Stimulated activated naive CD4-positive, alpha-beta T cell (primary cell): ENCODE results near the gene MRTFB.

Experiments used
- DNase-seq, 6 experiments: peaks; one replicate each; lab custom pipeline; 2025; lab: John Stamatoyannopoulos, UW

Gene MRTFB

DNA sequence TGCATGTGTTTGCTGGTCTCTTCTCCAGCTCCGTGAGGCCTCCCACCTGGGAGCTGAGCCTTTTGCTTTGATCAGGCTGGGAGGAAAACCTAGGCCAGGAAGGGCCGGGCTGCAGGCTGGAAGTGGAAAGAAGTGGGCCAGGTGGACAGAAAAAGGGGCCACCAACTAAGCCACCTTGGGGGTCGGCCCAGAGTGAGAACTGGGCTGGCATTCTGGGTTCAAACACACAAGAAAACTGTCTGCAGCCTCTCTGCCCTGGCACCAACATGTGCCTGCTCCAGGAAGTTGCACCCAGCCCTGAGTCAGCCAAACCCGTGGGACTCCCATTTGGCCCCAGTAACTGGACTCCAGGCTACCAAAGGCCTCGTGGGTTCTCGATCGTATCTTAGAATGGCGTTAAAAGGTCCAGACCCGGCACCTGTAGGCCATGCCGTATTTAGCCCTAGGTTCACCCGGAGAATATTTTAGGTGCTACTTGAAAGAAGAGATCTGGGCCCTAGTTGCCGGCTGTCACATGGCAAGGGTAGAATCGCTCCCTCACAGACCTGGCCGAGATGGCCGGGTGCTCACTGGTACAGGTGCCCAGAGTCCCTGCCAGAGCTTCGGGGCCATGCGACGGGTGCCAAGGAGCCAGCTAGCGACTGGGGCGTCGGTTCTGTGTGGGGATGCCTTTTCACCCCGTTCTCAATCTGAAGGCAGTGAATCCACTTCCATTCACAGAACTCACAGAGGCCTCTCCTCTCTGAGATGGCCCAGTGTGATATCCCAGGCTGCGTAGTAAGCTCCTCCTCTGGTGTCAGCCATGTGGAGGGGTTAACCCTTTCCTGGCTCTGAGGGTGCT lies 236.6 kb downstream of the MRTFB start:
- peak in 1 of 6 experiments; percentile 24 for DNase-seq

DNA sequence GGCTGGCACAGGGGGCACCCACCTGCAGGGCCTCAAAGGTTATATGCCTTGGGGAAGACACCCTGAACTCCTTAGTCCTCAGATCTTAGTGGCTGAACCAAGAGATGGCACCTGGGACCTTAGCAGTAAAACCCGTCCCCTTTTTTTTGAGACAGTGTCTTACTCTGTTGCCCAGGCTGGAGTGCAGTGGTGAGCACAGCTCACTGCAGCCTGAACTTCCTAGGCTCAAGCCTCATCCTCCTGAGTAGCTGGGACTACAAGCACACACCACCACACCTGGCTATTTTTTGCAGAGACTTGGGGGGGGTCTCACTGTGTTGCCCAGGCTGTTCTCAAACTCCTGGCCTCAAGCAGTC lies 237.2 kb downstream of the MRTFB start:
- DNase-seq, result peak in 1 of 6 experiments; percentile 10

DNA sequence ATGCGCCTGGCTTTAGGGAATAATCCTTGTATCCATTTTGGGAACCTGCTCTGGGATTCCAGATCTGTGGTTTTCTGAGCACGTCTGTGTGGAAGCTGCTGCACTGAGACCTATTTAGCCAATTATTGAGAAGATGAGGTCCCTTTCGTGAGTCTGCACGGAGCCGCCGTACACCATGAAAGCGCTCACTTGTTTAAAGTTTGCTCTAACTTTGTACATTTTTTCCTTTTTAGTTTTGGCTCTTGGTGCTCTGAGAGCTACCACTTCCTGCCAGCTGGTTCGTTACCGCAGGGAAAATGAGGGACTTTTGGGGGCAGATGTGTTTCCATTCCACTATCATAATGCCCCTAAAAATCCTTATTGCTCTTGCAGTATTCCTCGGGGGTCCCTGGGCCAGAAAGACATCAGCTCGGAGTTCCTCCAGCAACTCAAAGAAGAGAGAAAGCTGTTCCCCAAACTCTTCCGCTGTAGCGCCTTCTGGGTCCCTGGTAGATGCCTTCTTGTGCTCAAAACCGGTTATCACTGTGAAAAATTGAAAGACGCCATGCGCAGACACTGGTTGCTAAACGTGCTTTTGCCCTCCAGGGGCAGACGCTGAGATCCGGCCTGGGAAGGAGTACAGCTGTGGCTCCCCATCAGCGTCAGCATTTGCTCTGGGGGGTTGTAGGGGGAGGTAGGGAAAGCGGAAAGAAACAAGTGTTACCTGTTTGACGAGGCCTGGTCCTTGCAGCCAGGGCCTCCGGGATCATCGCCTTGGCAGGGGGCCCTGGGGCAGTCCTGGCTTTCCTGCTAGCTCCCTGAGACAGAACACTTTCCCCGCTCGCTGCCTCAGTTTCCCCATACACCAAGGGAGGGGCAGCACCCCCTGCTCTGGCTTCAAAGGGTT lies 238.1 kb downstream of the MRTFB start:
- peak; percentile 22 to 77 (median 54) for DNase-seq

DNA sequence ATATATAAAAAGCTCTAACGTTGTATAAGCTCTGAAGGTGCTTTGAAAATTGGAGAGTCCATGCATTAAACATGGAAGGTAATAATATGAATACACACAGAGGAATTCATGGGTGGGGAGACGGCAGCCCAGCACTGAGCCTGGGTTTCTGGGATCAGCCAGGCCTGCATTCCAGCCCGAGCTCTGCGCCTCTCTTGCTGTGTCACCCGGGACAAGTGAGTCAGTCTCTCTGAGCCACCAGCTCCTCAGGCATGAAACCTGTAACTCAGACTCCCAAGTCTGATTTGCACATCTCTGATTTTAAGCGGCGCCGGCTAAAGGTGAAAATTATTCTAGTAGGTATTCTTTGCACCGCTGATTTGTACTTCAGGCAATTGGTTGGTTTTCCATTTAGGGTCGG lies 238.8 kb downstream of the MRTFB start:
- no peak for DNase-seq

DNA sequence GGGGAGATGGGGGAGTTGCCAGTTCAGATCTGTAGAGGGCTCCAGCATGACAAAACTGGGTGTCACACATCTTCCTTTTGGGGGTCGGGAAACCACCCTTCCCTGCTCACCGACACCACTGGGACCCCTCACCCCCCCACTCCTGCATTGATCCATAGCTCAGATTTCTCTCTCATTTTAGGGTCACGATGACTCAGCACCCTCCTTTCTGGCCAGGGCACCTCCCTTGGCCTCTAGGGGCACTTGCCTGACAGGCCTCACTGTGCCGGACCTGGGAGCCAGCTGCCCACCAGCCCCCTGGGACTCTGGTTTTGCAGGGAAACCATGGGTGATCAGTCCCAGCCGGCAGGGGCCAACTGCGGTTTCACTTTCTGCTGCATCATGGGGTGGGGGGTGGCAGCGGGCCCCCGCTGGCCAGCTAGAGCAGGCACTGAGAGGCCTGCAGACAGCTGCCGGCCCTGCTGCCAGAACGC lies 239.4 kb downstream of the MRTFB start:
- no peak for DNase-seq

DNA sequence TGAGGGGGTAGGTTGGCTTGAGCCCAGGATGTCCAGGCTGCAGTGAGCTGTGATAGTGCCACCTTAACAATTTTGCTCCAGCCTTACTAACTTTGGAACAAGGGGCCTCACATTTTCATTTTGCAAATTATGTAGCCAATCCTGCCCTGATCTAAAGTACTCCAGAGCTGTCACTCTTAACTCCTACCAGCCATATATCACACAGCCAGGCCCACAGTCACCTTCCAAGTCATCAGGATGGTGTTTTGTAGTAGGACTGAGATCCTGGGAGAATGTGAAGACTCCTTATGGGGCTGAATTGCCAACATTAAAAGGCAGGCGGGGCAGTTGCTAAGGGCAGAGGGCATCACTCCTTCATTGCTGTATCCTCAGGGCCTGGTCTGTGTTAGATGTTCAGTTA lies 243.0 kb downstream of the MRTFB start:
- DNase-seq, result no peak

DNA sequence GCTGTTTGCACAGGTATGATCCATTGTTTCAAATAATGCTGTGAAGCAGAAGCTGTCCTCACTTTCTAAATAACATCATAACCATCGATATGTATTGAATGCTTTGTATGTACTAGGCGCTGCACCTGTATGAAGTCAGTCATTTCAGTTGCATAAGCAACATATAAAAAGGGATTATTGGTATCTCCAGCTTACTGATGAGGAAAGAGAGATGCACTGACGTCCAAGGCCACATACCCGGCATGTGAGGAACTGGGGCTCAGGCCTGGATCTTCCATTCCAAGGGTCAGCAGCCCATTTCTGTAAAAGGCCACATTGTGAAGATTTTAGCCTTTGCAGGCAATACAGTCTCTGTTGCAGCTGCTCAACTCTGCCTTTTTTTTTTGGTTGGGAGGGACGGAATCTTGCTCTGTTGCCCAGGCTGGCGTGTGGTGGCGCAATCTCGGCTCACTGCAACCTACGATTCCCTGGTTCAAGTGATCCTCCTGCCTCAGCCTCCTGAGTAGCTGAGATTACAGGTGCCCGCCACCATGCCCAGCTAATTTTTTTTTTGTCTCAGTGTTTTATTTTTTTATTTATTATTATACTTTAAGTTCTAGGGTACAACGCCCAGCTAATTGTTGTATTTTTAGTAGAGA lies 244.7 kb downstream of the MRTFB start:
- no peak for DNase-seq
